Stimulated activated CD4-positive, alpha-beta T cell treated with anti-CD3 and anti-CD28 coated beads, Interleukin-12 subunit alpha, Interleukin-12 subunit beta, amount 100 ng/mL, for 24 hours (primary cell): ENCODE data around the gene PTGDS.

Source experiments
- DNase-seq, 2 experiments: peaks; one replicate each; pipeline ENCODE4 v3.0.0-alpha.2; 2020; ENCODE audit warnings: low read depth in 2 of 2

PTGDS gene

DNA sequence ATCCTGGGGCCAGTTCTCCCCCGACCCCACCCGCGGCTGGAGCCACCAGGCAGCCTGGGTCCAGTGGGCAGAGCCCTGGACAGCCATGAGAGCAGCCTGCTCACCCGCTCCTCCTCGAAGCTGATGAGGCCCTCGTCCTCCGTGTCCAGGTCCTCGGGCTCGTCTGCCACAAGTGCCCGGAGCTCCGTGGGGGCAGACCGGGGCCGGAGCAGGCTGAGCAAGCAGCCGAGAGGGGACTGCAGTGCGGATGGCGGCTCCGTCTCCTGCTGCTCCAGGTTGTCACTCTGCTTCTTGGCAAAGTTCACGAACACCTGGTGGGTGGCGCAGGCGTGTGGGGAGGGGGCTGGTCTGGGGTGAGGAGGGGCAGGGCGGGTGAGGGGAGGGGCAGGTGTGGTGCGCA is 31.0 kb downstream of the PTGDS start:
- no peak for DNase-seq

DNA sequence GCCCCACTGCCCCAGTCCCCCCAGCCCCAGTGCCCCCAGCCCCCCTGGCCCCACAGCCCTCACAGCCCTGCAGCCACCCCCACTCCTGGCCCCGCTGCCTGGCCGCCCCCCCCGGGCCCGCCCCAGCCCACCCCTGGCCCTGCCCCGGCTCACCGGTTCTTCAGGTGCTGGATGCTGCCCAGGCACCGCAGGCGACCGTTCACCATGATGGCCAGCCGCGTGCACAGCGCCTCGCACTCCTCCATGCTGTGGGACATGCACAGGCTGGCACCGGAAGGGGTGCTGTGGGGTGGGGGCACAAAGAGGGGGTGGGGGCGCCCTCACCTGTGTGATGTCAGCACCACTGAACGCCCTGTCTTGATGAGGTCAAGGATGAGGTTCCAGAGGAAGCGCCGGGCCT is 31.9 kb downstream of the PTGDS start:
- no peak for DNase-seq

GRCh38 chr9:137009938-137010732 is 32.8 kb downstream of the PTGDS start:
- DNase-seq = no peak

DNA sequence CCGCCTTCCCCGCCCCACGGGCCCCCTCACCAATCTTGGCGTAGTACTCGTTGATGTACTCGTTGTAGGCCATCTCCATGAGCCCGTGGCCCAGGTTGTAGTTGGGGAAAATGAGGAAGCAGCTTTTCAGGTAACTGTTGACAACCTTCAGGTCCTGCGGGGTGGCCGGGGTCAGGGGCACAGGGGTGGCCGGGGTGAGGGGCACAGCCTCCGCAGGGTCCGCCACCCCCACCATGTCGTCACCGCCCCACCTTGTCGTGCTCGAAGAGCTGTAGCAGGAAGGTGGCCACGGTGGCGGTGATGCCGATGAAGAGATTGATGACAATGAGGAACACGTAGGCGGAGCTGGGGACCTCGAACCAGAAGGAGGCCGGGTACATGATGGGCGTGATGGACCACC is 33.9 kb downstream of the PTGDS start:
- DNase-seq = no peak

DNA sequence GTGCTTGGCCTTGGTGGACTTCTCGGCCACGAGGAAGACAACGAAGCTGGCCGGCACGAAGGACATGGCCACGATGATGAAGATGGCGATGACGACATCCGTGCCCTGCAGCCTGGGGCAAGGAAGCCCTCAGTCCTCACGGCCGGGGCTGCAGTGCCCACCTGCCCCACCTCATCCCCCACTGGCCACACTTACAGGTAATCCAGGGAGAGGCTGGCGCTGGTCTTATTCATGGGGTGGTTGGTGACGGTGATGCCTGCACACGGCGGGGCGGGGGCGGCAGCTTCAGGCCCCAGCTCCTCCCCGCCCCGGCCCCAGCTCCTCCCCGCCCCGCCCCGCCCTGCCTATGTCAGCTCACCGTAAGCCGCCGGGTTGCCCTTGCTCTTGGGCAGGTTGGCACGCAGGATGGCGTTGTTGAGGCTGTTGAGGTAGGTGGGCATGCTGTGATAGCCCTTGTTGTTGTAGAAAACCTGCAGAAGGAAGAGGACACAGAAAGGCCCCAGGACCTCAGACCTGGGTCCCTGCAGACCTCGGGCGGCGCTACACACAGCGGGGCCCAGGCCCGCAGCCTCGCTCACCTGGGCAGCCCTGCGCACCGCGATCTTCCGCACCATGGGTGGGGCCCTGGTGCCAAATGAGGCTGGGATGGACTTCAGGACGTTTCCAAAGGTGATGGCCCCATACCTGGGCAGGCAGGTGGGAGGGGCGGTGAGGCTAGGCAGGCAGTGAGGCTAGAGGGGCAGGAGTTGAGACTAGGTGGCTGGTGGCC is 34.8 kb downstream of the PTGDS start:
- DNase-seq = no peak

- no peak for DNase-seq
Measured at GRCh38 chr9:137012694-137013570, 35.6 kb downstream of the PTGDS start.

DNA sequence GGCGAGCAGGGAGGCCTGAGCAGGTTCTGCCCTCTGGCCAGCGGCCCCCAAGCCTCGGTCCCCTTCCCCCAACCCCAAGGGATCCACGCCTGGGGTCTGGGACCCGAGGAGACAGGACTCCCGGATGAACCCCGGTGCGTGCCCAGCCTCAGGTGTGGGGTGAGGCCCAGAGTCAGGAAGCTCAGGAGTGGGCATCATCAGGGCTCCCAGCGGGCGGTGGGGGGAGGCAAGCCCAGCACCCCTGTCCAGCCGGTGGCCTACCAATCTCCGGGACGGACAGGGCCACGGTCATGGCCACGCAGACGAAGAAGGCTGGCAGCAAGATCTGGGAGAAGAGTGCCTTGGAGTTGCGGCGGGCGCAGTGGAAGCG is 36.3 kb downstream of the PTGDS start:
- no peak for DNase-seq

GRCh38 chr9:137014166-137014565 is 36.9 kb downstream of the PTGDS start:
- no peak for DNase-seq

- no peak for DNase-seq
Measured at GRCh38 chr9:137014776-137015539, 37.7 kb downstream of the PTGDS start.

DNA sequence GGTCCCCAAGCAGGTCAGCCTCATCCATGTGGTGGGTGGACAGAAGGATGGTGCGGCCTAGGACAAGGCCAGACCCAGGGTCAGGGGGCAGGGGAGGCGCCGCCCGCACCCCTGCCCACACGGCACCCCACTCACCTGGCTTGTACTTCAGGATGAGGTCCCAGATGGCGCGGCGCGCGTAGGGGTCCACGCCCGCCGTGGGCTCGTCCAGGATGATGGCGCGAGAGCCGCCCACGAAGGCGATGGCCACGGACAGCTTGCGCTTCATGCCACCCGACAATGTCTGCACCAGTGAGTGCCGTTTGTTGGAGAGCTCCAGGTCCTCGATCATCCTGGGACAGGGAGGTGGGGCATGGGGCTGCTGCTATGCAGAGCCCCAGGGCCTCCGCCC is 38.2 kb downstream of the PTGDS start:
- DNase-seq = no peak

- DNase-seq = no peak
Measured at GRCh38 chr9:137015976-137016375, 38.7 kb downstream of the PTGDS start.

DNA sequence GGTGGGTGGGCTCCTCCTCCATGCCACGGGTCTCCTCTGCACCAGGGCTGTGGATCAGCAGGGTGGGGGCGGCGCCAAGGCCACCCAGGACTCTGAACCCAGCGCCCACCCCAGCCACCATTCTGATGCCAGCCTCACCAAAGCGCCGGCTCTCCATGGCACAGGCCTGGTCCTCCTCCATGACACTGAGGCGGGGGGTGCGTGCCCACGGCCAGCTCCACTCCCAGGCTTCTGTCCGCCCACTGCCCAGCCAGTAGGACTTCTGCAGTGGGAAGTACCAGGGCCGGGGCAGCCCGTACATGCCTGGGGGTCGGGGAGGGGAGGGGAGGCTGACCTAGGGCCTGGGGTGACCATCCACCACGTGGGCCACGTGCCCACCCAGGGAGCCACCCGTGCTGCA is 39.1 kb downstream of the PTGDS start:
- no peak for DNase-seq

GRCh38 chr9:137017071-137017470 is 39.8 kb downstream of the PTGDS start:
- DNase-seq = no peak

GRCh38 chr9:137017791-137018497 is 40.6 kb downstream of the PTGDS start:
- no peak for DNase-seq

DNA sequence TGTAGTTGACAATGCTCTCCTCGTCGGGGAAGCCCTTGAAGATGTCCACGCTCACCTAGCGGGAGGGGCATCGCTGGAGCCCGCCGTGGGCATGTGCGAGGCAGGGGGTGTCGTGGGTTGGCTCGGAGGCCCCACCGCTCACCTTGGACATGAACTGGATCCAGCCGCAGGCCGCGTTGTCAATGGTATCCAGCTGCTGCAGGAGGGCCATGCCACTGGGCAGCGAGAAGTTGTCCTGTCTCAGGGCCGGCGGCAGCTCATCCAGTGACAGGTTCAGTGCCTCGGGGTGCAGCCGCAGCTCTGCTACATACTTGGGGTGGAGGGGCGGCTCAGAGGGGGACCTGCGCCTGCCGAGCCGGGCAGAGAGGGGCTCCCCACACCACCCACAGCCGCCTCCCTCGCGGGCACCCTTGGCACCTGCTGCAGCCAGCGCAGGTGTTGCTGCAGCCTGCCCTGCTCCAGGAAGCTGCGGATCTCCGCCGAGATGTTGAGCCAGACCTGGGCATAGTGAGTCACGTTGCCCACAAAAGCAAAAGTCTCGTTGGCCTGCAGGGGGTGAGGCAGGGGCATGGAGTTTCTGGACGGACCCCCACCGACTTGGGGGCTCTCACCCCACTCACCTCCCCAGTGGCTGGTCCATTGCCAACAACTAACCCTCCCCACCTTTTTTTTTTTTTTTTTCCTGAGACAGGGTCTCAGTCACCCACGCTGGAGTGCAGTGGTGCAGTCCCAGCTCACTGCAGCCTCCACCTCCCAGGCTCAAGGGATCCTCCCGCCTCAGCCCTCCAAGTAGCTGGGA is 41.7 kb downstream of the PTGDS start:
- no peak for DNase-seq

- no peak for DNase-seq
Measured at GRCh38 chr9:137019891-137020683, 42.8 kb downstream of the PTGDS start.

DNA sequence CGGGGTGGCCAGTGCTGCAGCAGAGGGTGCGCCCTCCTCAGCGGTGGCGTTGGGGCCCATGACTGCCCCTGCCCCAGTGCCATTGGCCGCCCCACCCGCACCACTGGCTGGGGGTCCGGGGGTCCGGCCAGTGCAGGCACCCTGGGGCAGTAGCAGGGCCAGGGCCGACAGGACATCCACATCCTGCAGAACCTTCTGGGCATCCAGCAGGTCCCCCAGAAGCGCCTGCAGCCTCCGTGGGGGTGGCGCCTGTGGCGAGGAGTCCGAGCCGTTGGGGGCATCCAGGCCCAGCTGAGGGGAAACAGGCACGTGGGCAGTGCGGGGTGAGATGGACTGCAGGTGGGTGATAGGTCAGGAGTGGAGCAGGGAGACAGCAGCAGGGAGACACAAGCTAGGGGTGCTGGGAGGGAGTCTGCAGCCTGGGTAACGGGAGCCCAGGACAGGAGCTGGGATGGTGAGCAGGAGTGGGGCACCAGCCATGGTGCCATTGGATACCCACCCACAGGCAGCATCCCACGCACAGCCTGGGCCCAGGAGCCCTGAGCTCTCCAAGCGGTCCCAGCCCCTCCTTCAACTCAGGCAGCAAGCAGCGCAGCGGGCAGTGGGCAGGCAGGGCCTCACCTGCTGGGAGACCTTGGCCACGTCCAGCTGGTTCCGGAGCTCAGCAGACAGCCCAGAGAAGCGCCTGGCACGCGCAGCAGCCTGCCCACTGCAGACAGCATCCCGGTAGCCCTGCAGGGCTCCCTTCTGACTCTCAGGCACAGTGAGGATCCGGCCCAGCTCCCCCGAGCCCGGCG is 43.7 kb downstream of the PTGDS start:
- DNase-seq = no peak

GRCh38 chr9:137021568-137021978 is 44.3 kb downstream of the PTGDS start:
- no peak for DNase-seq
